ENCODE measurements around the gene STN1.
"Not testable (repeated sequence)": the region's sequence is repeated elsewhere in the genome, so short reads cannot be mapped to it uniquely, and the experiment has no call there.

STN1 gene

DNA sequence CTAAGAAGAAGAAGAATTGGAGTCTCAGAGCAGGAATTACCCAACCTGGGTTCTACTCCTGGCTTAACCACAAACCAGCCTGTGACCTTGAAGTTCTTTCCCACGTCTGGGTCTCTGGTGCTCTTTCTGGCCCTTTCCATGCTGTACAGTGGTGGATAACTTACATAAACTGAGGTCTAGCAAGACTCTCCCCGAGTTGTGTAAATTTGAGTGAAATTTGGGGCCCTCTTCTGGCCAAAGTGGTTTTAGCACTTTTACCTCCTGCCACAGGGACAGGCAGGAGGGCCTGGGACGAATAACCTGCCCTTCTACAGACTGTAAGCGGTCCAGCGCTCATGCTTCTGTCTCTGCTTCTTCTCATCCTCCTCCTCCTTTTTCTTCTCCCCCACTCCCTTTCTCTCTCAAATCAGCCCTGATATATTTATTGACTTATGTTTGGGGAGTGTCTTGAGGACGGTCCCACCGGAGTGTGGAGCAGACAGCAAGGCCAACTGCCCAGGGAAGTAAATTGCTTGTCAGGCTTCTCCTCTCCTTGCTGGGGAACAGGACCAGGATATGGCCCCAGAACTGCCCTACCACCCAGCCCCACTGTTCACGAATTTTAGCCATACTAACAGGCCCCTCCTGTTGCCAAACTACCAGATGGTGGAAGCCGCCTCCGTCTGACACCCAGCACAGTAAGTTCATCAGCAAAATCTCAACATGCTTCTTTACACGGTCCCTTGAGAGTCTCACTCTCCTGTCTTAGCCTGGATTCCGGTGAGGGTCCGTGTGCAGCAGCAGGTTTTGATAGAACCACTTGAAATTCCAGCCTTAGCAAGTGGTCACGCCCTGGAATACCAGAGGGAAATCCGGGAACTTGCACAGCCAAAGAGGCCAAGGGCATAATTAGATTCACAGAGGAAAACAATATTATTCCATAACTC is 58.6 kb downstream of the STN1 start:
- DNase-seq: peak in 4 of 5 experiments; percentile 6 to 60 (median 26)

- no peak for DNase-seq
Observed at GRCh38 chr10:103858360-103858759, 59.6 kb downstream of the STN1 start.

GRCh38 chr10:103856797-103857170 is 61.2 kb downstream of the STN1 start:
- DNase-seq: no peak

GRCh38 chr10:103855852-103856796 is 61.9 kb downstream of the STN1 start:
- DNase-seq: no peak

DNA sequence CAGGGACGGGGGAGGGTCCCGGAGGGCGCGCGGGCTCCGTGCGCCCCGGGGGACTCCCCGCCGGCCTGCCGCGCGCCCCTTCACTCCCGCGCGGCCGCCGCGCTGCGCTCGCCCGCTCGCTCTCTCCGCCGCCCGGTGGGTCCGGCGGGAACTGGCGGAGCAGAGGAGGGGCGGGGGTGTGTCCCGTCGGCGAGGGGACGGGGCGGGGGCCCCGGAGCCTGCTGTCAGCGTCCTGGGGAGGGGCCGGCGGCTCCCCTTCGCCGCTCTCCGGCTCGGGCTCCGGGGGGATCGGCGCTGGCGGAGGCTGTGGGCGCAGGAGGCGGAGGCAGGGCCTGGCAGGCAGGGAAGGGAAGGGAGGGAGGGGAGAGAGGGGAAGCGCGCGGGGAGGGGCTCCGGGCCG is 62.6 kb downstream of the STN1 start, which contains the start of gene SH3PXD2A:
Gene SH3PXD2A, minus strand, starts transcription at position 153 of the 400 bp plus-strand sequence. CDS start 310 bp downstream, outside the sequence.
- DNase-seq: peak in 3 of 5 experiments; percentile 11 to 30 (median 12)

- peak in 1 of 5 experiments; percentile 23 for DNase-seq
Observed at GRCh38 chr10:103854686-103855391, 63.1 kb downstream of the STN1 start.

DNA sequence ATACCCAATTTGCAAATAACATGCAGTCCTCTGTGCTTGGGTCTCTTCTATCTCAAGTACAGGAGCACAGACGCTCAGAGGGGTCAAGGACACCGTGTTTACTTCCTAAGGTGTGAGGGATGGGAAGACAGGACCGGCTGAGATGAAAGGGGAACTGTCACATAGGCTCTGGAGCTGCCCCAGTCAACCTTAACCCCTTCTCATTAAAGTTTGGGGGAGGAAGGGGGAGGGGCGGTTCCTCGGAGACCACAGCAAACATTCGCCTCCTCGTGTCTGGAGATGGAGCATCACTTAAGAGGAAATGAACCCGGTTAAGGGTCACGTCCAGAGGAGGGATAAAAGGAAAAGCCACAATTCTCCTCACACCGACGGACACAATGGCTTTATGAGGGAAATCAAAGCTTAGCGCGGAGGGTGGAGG is 63.7 kb downstream of the STN1 start:
- no peak for DNase-seq

DNA sequence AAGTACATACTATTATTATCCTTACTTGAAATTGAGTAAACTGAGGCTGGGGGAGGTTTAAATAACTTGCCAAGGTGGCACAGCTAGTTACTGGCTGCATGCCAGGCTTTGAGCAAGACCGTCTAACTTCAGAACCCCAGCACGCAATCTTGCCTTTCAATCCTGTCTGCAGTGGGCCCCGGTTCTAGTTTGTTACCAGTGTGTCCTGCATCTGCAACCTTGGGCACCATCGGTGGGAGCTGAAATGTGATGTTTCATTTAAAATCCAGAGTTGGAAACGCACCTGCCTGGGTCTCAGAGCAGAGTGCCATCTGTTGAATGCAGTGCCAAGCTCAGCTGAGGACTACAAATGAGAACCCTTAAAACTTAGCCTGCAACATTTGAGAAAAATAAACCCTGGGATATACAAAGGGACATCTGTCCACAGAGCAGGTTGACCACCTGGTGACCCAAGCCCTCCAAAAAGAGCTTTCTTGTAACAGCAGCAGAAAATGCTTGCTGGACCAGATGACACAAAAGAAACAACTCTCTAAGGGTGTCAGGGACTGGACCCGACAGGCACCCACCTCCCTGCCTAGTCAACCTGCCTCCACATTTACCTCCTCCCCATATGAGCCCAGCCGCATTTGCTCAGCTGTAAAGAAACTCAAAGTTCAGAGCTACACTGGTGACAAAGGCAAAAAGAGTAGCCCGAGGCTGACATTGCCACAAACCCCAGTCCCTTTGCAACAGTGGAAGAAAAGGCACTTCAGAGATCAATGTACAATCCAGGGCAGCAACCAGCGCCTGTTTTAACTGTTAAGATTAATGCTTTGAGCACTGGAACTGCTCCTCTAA is 64.3 kb downstream of the STN1 start:
- DNase-seq: no peak

DNA sequence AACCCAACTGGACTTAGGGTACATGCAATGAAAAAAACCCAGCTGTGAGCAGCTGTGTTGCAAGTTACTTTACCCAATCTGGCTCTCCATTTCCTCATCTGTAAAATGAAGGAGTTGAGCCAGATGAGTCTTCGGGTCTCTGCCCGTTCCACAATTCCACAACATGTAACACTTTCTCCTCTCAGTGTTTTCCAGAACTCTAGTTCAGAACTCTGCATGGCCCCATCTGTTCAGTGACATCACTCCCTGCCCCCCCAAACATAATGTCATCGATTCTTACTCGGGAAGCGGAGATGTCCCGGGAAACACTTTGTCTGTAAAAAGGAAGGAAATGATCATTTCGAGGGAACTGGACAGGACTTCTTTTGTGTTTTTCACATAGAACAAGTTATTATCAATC is 65.1 kb downstream of the STN1 start:
- DNase-seq: no peak

- no peak for DNase-seq
Observed at GRCh38 chr10:103852189-103852711, 65.7 kb downstream of the STN1 start.

GRCh38 chr10:103851261-103851660 is 66.7 kb downstream of the STN1 start:
- DNase-seq: no peak

DNA sequence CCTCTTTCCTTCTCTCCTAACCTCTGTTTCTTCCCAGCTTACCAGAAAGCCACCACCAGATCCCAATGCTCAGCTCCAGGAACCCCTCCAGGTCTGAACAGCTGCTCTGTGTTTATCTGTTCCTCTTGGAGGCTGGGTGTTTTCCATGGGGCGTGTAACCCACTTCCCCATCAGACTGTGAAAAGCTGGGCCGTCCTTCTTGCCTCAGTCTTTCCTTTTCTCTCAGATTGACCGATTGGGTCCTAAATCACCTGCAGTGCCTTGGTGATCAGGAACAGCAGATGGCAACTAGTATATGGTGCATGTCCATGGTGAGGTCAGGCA is 67.5 kb downstream of the STN1 start:
- no peak for DNase-seq

DNA sequence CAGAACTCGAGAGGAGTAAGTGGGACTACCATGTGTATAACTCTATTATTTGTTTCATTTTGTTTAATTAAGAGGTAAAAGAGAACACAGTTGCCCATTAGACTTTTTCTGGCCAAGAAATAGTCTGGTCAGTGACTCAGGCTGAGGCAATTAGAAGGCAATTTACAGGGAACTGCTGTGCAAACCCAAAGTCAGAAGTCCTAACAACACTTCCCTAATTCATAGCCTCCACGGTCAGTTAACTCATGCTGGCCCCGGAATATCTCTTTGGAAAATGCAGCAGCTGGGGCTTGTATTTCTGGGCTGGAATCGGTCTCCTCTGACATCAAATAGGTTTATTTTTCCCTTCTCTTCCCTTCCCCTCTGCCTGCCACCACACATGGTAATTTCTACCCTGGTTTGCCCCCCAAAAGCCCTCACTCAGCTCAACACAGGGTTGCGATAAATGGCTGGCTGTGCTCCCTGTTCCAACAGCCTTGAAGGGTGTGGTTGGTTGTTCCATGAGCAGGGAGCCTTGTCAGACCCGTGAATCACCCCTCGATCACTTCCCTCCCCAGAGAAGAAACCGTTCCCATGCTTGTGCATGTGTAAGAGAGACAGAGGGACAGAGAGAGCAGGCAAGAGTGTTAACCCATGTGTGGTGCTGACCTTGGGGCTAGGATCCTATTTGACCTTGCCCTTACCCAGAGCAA is 68.0 kb downstream of the STN1 start:
- DNase-seq: no peak

GRCh38 chr10:103849212-103849877 is 68.6 kb downstream of the STN1 start:
- no peak for DNase-seq

GRCh38 chr10:103847909-103848468 is 70.0 kb downstream of the STN1 start:
- peak in 1 of 5 experiments; percentile 26 for DNase-seq

DNA sequence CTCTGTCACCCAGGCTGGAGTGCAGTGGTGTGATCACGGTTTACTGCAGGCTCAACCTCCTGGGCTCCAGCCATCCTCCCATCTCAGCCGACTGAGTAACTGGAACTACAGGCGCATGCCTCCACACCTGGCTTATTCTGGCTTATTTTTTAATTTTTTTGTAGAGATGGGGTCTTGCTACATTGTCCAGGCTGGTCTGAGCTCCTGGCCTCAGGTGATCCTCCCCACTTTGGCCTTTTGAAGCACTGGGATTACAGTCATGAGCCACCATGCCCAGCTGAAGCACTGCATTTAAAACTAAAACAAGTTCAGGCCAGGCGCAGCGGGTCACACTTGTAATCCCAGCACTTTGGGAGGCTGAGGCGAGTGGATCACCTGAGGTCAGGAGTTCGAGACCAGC is 70.6 kb downstream of the STN1 start:
- DNase-seq: no peak

DNA sequence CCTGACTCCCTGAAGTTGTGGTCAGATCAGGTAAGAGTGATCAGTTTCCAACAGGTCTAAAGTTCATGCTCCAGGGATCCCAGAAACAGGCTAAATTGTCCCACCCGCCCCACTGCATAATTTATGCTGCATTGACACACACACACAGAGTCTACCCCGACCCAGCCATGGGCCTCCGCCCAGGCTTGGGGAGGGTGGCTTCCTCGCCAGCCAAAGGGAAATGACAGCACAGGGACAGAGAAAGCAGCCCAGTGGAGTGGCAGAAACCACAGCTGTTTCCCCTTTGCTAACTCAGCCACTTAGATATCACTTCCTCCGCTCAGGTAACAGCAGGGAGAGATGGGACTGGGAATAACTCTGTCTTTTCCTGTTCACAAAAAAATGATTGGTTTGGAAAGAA is 72.0 kb downstream of the STN1 start:
- DNase-seq: peak in 1 of 5 experiments; percentile 53

GRCh38 chr10:103845346-103845745 is 72.6 kb downstream of the STN1 start:
- not testable (repeated sequence) for DNase-seq

- no peak for DNase-seq
Observed at GRCh38 chr10:103843854-103844570, 74.0 kb downstream of the STN1 start.

Measured in T-helper 2 cell (primary cell).